ENCODE data around the gene GPATCH2L.

GPATCH2L gene

DNA sequence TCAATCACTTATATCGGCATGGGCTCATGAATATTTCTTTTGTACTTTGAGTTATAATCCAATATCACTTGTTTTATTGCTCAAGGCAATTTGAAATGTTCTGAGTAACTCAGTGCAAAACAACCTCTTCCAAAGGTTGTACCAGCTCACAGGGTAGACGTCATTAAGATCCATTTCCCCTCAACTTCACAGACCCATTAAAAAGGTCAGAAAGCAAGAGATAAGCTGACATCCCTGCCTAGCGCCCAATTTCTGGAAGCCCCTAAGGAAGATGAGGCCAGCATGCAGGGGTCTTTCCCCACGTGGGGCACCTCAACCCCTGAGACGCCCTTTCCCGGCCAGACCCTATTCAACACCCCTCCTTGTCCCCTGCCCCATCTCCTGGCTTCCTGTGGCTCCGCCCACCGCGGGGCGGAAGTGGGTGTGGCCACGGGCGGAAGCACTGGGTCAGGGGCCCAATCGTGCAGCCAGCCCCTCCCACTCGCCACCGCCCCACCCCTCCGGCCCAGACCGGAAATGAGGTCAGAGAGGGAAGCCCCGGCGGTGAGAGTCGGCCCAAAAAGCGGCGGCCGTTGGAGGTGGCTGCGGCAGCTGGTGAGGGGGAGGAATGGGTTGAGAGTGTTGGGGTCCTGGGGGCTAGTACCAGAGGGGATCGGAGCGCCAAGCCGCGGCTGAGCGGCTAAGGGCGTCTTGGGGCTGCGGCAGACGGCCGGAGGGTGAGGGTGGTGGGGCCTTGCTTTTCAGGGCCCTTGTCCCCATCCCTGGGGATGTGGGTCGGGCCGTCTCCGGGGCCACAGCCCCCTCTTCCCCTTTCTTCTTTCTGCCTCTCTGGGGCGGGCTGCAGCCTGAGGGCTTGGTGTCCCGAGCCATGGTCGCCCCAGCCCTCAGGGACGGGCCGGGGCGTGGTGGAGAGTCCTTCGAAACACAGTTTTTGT lies at the start of gene GPATCH2L:
TSS of gene GPATCH2L (plus strand) at position 525 of the 935 bp plus-strand sequence. CDS start 2,442 bp downstream, outside the sequence.
- TF ChIP-seq, protein P1, sequence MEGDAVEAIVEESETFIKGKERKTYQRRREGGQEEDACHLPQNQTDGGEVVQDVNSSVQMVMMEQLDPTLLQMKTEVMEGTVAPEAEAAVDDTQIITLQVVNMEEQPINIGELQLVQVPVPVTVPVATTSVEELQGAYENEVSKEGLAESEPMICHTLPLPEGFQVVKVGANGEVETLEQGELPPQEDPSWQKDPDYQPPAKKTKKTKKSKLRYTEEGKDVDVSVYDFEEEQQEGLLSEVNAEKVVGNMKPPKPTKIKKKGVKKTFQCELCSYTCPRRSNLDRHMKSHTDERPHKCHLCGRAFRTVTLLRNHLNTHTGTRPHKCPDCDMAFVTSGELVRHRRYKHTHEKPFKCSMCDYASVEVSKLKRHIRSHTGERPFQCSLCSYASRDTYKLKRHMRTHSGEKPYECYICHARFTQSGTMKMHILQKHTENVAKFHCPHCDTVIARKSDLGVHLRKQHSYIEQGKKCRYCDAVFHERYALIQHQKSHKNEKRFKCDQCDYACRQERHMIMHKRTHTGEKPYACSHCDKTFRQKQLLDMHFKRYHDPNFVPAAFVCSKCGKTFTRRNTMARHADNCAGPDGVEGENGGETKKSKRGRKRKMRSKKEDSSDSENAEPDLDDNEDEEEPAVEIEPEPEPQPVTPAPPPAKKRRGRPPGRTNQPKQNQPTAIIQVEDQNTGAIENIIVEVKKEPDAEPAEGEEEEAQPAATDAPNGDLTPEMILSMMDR (IDR thresholded peaks at IDR 0.05; ENCODE audit: poor library complexity, severe bottlenecking), result no peak
- peaks cover 31% of the 10 kb centered on the region for H3K4me1 ChIP-seq (ENCODE audit: insufficient read depth, poor library complexity, severe bottlenecking)
- peak within 1 kb of the TSS; percentile 73 for H3K27ac ChIP-seq (ENCODE audit: poor library complexity, severe bottlenecking)
- H3K36me3 ChIP-seq (ENCODE audit: low read depth), result peaks cover 35% of the 10 kb centered on the region
- no peaks in the 10 kb centered on the region for H3K27me3 ChIP-seq (ENCODE audit: insufficient read depth, poor library complexity, severe bottlenecking)
- ATAC-seq (ENCODE audit: low read depth) (peak; percentile 83), DNase-seq (ENCODE audit: low spot score) (peak; percentile 94)
- H3K4me3 ChIP-seq (ENCODE audit: severe bottlenecking), result peak within 1 kb of the TSS; percentile 94
- no peaks in the 10 kb centered on the region for H3K9me3 ChIP-seq (ENCODE audit: severe bottlenecking)

DNA sequence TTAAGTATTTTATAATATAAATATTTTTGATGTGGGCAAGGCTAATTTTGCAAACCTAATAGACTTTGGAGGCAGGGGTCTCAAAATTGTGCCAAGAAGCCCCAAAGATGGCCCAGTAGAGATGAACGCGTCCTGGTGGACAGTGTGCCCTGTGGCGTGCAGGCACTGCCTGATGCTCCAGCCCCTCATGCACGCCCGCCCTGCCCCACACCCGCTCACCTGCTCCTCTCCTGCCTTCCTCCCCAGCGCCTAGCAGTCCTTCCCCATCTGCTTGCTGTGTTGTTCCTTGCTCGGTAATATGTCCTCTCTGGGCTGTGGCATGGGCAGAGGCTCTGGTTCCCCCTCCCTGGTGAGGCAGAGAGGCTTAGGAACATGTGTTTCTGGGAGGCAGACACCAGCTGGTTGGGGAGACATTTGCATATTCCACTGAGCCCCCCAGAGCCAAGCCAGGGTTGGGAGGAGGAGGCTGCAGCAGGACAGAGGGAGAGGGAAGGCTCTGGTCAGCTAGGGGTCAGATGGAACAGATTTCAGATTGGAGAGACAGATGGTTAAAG lies 46.8 kb upstream of the GPATCH2L start:
- no peaks in the 10 kb centered on the region for H3K36me3 ChIP-seq (ENCODE audit: low read depth)
- ATAC-seq (ENCODE audit: low read depth), result no peak
- H3K27me3 ChIP-seq (ENCODE audit: insufficient read depth, poor library complexity, severe bottlenecking), result peaks cover 2% of the 10 kb centered on the region
- H3K4me3 ChIP-seq (ENCODE audit: severe bottlenecking), result no peak overlapping the region
- TF ChIP-seq, protein P1 (IDR thresholded peaks at IDR 0.05; ENCODE audit: poor library complexity, severe bottlenecking), result no peak
- no peak overlapping the region for H3K27ac ChIP-seq (ENCODE audit: poor library complexity, severe bottlenecking)
- no peaks in the 10 kb centered on the region for H3K4me1 ChIP-seq (ENCODE audit: insufficient read depth, poor library complexity, severe bottlenecking)
- H3K9me3 ChIP-seq (ENCODE audit: severe bottlenecking), result no peaks in the 10 kb centered on the region
- no peak for DNase-seq (ENCODE audit: low spot score)

DNA sequence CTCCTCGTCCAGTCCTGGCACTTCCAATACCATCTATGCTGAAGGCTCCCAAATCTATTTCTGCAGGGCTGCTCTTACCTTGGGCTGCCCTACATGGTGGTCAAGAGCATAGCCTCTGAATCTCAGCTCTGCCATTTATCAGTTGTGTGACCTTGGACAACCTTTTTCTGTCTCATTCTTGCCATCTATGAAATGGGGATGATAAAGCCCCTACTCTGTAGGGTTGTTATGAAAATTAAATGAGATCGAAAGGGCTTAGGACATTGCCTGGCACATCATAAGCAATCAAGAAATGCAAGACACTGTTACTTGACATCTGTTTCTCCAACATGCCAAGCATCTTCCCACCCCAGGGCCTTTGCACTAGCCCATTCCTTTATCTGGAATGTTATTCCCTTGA lies 45.5 kb upstream of the GPATCH2L start:
- ATAC-seq (ENCODE audit: low read depth), result no peak
- no peaks in the 10 kb centered on the region for H3K27me3 ChIP-seq (ENCODE audit: insufficient read depth, poor library complexity, severe bottlenecking)
- H3K4me3 ChIP-seq (ENCODE audit: severe bottlenecking), result no peak overlapping the region

DNA sequence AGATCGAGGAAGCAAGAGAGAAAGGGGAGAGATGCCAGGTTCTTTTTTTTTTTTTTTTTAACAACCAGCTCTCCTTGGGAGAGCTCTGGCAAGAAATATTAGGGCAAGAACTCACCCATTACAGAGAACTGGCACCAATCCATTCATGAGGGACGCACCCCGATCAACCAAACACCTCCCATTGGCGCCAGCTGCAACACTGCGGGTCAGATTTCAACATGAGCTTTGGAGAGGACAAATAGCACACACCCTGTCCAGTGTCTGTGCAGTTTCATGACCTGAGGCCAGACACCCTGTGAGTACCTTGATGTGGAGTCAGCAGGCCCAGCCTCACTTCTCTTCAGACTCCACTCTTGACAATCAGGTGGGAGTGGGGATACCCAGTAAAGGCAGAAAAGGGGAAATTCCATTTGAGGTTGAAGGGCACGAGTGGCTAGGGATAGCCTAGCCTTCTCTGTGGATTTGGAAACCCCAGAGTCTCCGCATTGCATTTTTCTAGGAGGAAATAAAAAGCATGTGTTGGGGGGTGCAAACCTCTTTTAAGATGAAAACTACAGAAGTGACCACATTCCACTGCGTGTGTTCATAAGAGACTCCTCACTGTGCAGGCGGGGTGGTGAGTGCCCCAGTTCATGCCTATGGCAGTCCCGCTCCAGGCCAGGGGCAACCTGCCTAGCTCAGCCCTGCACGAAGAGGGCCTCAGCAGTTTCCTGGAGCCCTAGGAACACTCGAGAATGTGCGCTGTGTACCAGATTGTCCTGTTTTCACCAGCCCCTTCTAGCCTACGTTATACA lies 42.4 kb upstream of the GPATCH2L start:
- ATAC-seq (ENCODE audit: low read depth), result peak; percentile 58
- H3K36me3 ChIP-seq (ENCODE audit: low read depth), result no peaks in the 10 kb centered on the region
- no peak for DNase-seq (ENCODE audit: low spot score)
- no peak overlapping the region for H3K4me3 ChIP-seq (ENCODE audit: severe bottlenecking)
- TF ChIP-seq, protein P1 (IDR thresholded peaks at IDR 0.05; ENCODE audit: poor library complexity, severe bottlenecking), result no peak
- no peaks in the 10 kb centered on the region for H3K4me1 ChIP-seq (ENCODE audit: insufficient read depth, poor library complexity, severe bottlenecking)
- no peak overlapping the region for H3K27ac ChIP-seq (ENCODE audit: poor library complexity, severe bottlenecking)
- H3K27me3 ChIP-seq (ENCODE audit: insufficient read depth, poor library complexity, severe bottlenecking), result peaks cover 4% of the 10 kb centered on the region
- no peaks in the 10 kb centered on the region for H3K9me3 ChIP-seq (ENCODE audit: severe bottlenecking)

More for the DNA sequence above, 45.5 kb upstream of the GPATCH2L start:
- no peaks in the 10 kb centered on the region for H3K36me3 ChIP-seq (ENCODE audit: low read depth)
- H3K9me3 ChIP-seq (ENCODE audit: severe bottlenecking), result no peaks in the 10 kb centered on the region
- no peaks in the 10 kb centered on the region for H3K4me1 ChIP-seq (ENCODE audit: insufficient read depth, poor library complexity, severe bottlenecking)
- DNase-seq (ENCODE audit: low spot score), result no peak
- TF ChIP-seq, protein P1 (IDR thresholded peaks at IDR 0.05; ENCODE audit: poor library complexity, severe bottlenecking), result no peak
- no peak overlapping the region for H3K27ac ChIP-seq (ENCODE audit: poor library complexity, severe bottlenecking)

Data from RWPE2 (cell line).